NOMO-1 treated with DMSO at 0.1 percent for 48 hours (cell line): ENCODE data around the gene HDDC2.

Source experiments
- DNase-seq: peaks from one replicate; lab custom pipeline; 2025; ENCODE audit not compliant: unreplicated experiment; lab: John Stamatoyannopoulos, UW

The HDDC2 gene, protein sequence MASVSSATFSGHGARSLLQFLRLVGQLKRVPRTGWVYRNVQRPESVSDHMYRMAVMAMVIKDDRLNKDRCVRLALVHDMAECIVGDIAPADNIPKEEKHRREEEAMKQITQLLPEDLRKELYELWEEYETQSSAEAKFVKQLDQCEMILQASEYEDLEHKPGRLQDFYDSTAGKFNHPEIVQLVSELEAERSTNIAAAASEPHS

GRCh38 chr6:125301435-125302391 lies at the start of gene HDDC2:
Gene HDDC2 (minus strand): TSS chr6:125301967. CDS start chr6:125301932, 35 bp downstream.
- DNase-seq, result peak; percentile 43

- peak; percentile 60 for DNase-seq
These were observed 45.3 kb upstream of the HDDC2 start for GRCh38 chr6:125346926-125347563.

DNA sequence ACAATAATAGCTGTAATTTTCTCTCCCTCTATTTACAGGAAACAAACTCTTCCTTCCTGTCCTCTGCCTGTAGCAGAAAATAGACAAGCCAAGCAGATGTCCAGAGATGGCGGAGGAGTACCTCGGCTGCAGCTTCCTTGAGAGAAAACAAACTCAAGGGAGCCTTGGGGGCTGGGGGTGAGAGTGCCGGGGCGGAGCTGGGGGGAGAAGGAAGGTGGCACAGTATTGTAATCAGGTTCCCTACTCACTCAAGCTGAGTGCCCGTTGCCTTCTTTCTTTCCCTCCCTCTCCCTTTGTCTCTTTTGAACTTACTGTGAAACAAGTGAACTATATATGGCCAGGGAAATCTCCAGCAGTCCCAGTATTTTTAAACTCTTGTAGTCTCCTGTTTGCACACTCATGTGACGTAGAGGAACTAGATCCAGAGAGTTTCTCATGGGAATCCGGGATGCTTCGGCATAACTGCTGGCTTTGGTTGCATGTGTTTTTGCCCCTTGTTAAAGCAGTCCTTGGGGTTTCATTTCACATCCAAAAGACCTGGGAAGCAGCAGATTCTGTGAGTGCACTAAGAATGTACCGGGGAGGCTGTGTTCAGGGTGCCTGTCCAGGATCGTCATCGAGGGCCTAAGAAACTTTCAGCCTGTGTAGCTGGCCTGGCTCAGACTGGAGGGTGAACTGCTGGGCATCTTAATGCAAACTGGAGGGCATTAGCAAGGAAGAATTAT lies 44.6 kb upstream of the HDDC2 start:
- DNase-seq, result peak; percentile 9

GRCh38 chr6:125341460-125341859 lies 39.7 kb upstream of the HDDC2 start:
- DNase-seq, result no peak

GRCh38 chr6:125340991-125341390 lies 39.2 kb upstream of the HDDC2 start:
- DNase-seq, result no peak

DNA sequence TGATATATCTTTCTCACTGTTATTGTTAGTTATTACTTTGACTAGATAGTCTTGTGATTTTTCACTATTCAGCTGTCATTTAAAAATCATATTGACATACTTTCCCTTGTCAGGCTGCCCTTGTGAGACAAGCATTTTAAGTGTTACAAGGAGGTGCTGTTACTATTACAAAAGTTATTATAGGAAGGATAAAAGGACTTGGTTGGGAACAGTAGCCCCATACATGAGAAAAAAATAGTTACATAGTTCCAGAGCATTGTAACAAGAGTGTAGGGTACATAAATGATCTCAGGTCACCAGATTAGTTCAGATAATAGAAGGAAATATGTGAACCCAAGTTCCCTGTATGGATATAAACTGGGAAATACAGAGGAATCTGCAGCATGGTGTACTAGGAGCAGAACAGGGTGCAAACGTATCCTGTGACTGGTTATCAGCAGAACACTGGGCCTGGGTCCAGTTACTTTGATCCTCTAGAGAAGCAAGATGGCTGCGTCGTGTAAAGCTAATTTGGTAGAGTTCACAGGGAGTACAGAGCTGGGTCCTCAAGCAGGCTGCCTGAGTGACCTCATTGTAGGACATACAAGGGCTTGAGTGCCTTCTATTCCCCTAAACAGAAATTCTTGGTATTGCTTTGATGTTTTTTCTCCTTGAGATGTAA lies 38.5 kb upstream of the HDDC2 start:
- DNase-seq, result no peak

- DNase-seq, result no peak
These were observed 37.9 kb upstream of the HDDC2 start for GRCh38 chr6:125339653-125340052.

DNA sequence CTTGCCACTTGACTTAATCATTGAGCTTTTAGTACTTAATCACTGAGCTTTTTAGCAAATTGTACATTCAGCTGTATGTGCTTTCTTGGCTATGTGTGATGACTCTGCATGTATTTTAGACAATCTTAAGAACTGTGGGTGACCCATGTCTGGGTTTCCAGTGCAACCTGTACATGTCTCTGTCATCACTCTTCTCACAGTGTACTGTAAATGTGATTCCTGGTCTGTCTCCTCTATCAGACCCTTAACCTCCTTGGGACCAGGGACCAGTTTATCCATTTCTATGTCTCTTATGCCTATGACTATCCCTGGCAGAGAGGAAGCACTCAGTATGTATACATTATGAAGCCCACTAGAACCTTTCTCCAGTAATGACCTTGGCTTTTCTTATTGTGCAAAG lies 36.6 kb upstream of the HDDC2 start:
- DNase-seq, result no peak

GRCh38 chr6:125337706-125338105 lies 35.9 kb upstream of the HDDC2 start:
- no peak for DNase-seq

DNA sequence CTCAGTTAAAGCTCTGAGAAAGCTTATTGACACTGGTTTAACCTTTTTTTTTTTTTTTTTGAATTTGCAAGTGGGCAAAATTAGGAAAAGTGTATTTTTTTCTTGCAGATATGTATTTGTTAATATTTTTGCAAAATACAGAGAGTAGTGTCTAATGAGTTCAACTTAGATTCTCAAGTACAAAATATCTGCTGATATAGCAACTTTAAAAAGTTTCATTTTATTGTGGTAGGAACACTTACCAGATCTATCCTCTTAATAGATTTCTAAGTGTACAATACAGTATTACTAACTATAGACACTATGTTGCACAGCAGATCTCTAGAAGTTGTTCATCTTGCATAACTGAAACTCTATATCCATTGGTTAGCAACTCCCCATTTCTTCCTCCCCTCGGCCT lies 30.9 kb upstream of the HDDC2 start:
- no peak for DNase-seq

DNA sequence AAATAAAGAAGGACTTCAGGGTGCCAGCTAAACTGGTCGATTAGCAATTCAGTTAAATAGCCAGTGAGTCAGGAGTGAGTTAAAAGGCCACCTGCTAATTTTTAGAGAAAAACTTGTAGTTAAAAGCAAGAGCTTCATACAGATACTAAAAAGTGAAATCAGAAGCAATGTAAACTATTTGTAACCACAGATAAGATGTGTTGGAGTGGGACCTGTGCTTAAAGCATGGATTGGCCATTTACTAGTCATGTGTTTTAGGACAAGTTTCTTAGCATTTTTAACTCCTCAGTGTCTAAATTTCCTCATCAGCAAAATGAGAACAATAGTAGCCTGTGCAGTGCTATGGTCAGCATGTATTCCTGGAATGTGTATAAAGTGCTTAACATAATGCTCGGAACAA lies 23.8 kb upstream of the HDDC2 start:
- no peak for DNase-seq

DNA sequence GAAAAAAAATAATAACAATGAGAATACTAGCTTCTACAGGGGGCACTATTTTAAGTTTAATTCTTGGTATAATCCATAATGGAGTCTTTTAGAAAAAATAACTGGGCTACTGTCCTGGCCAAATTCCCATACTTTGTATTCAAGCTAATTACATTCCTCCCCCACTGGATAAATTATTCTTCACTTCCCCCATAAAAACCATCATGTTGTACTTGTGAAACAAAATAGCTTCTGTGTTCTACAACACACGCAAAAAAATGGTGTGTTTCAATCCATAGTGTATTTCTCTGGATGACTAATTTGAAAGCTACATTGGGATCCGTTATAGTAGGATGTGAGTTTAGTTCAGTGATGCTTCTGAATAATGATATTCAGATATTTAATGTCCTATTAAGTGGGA lies 21.6 kb upstream of the HDDC2 start:
- no peak for DNase-seq

DNA sequence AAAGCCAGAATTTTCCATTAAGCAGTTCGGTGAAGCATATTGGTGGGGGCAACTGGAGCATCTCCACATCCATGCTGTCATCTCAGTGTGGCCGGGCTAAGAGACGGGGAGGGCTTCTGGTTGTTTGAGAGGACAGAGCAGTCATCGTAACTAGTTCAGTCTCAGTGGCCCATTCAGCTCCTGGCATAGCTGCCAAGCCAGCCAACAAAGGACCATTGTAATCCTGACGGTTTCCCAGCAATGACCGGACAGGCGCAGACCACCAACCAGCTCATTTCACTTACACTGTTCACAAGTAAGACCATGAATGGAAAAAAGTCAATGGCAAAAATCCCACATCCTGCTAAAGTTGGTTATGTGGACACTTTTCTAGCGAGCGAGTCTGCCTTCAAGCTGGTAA lies 14.9 kb upstream of the HDDC2 start:
- no peak for DNase-seq

- no peak for DNase-seq
These were observed 13.8 kb upstream of the HDDC2 start for GRCh38 chr6:125315548-125315947.

GRCh38 chr6:125314009-125314581 lies 12.3 kb upstream of the HDDC2 start:
- DNase-seq, result peak; percentile 74

DNA sequence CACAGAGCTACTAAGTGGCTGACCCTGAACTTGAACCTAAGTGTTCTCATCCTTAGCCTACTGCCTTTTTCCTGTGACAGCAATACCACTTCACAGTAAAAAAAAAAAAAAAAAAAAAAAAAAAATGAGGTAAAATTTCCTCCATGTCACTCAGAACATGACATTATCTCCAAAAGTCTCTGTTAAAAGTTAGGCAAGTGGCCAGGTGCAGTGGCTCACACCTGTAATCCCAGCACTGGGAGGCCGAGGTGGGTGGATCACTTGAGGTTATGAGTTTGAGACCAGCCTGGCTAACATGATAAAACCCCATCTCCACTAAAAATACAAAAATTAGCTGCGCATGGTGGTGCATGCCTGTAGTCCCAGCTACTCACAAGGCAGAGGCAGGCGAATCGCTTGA lies 11.2 kb upstream of the HDDC2 start:
- DNase-seq, result no peak

- no peak for DNase-seq
These were observed 10.7 kb upstream of the HDDC2 start for GRCh38 chr6:125312478-125312877.

DNA sequence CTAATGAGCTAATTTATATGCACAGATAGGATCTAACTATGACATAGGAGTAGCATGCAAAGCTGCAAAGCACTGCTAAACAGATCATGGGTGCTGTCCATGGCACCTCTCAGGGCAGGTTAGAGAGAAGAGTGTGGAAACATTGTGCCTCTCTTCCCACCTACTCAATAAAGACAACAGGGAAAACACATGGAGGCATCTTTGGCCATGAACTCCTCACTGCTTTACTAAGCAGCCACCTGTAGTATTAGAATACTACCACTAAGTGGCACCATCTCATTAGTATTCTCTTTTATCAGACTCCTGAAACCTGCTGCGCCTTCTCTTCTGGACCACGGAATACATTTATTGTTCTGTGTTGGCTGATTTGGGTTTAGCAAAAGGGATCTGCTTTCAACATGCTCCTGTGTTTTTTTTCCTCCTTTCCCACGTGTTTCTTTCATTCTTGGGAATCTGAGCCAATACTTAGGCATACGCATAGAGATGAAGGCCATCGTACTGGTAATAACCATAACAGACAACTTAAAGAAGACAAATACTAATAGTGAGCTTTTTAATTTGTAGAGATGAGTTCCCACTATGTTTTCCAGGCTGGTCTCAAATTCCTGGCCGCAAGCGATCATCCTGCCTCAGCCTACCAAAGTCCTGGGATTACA lies 9.4 kb upstream of the HDDC2 start:
- DNase-seq, result peak; percentile 51

DNA sequence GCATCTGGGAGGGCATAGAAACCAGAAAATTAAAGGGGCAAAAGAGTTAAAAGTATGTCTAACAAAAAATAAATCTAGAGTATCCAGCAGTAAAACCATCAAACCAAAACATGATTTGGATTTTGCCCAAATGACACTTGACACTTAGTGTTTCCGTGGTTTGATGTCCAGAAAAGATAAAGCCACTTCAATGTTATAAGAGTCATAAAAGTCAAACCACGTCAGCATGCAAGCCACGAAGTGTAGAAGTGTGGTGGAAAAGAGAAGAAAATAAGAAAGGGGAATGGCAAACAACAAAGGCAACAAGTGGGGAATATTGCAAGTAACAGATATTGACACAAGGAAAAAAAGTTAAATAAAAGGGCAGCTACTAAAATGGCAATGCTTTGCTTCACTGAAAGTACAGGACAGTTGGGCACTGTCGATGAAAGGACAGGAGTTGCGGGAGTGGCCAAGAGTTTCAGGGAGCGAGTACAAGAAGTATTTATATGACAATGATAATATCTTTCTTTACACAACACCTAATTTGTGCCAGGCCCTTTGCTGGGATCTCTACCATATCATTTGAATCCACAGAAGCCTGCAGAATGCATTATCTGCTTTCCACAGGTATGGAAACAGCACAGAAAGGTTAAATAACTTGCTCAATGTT lies 6.3 kb upstream of the HDDC2 start:
- no peak for DNase-seq
